HK-2 (cell line): ENCODE measurements around the gene IL1R1.

Experiments
- DNase-seq: peaks from one replicate; pipeline ENCODE4 v3.0.0-alpha.2; 2018; ENCODE audit not compliant: unreplicated experiment

The IL1R1 gene

DNA sequence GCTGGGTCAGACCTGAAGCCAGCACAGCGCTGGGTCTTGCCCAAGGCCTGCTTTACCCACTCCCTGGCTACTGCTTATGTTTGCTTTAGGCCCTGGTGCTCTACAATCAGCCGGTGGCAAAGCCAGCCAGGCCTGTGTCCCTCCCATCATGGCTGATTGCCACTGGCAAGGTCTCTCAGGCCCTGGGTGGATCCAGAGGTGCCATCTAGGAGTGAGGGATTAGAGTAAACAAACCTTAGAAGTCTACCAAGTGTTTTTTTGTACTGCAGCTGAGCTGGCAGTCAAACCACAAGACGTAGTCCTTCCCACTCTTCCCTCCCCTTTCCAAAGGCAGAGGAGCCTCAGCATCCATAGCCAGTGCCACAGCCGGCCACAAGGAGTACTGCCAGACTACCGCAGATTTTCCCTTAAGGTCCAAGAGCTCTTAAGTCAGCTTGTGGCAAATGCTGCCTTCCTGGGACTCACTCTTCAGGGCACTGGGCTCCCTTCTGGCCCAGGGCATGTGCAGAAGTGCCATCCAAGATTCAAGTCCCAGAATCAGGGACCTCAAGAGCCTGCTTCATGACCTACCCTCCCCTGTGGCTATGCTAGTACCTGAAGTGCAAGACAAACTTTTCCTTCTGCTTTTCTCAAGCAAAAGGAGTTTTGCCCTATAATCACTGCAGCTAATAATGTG, 64.3 kb downstream of the IL1R1 start:
- no peak for DNase-seq

DNA sequence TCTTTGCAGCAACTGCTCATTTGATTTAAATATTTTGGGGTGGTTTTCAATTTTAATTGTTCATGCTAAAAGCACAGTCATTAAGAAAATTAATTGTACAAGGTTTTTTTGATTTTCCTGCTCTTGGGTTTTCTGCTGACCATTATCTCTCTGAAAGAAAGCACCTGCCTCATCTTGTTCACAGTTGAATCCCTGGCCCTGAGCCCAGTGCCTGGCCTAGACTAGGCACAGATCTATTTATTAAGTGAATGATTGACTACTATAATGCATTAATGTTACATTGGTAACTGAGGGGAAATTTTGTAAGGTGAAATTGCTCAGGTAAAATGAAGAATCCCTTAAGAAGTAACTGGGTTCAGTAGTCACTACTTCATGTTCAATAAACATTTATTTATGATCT, 66.2 kb downstream of the IL1R1 start:
- no peak for DNase-seq

DNA sequence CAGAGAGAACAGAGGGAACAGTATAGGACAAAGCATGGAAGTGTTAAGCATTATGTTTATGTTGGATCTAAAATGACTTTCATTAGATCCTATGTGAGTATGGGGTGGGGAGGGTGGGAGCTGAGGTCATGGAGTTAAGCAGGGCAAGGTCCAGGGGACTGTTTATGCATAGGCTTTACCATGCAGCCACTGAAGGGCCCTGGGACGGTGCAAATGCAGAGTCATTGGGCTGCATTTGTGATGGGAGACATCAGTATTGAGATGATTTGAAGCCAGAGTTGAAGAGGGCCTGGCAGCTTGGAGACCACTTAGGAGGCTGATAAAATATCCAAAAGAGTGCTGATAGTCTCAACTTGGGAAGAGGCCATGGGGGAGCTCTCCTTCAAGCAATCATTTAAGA, 66.9 kb downstream of the IL1R1 start:
- no peak for DNase-seq

DNA sequence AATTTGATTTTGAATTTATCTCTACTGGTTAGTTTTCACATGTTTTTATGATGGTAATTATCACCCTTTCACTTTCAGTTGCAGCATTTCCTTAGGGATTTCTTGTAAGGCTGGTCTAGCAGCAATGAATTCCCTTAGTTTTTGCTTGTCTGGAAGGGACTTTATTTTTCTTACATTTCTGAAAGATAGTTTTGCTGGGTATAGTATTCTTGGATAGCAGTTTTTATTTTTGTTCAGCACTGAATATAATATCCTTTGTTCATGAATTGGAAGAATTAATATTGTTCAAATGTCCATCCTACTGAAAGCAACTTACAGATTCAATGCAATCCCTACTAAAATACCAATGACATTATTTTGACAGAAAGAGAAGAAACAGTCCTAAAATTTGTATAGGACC, 74.5 kb downstream of the IL1R1 start:
- DNase-seq = no peak

DNA sequence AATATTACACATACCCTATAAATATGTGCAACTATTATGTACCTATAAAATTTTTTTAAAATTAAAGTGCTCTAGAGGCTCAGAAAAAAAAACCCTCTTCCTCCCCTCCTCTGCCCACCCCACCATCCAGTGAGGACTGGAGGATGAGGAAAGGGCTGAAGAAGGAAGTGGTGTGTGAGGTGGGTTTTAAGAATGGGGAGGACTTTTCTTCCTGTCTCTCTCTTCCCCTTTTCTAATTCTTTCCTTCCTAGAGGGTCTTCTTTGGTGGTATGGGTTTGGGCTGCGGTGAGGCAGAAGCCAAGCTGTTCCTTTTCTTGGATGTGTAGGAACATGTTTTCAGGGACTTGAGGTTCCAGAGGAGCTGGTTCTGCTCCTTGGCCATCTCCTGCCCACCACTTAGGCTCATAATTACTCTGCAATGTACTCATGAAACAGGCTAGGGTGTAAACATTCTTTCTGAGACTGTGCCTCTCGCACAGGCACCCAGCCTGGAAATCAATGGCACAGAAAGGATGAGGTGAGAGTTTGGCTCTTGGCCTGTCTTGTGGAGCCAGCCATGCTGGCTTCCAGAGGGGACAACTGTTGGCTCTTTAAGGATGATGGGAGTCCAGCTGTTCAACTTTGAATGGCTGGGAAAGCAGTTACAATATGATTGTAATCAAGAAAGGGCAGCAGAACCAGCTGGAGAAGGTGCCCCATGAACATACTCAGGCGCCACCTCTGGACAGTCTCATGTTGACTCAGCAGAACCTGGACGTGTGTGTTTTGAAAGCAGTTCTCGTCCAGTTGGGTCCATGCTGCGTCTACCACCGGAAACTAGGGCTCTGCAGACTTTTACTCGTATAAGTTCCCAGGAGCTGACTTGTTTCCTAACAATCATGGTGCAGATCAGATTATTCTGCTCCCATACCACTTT, 82.5 kb downstream of the IL1R1 start:
- no peak for DNase-seq

DNA sequence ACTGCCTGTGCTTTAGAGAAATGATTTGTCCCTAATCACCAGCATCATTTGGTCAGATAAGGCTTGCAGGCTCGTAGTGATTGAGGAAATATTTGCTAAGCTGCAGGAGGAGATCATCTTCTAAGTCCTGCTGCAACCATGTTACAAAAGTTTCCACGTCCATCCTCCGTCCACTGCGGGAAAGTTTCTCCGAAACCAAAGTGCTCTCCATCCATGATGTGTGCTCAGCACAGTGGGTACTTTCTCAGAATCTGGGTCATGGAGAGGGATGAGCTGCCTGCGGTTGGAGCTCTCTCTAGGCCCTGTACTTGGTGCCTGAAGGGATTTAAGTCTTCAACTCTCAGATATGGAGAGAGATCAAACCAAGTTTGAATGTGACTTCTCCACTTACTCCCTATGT, 83.6 kb downstream of the IL1R1 start:
- DNase-seq = no peak

DNA sequence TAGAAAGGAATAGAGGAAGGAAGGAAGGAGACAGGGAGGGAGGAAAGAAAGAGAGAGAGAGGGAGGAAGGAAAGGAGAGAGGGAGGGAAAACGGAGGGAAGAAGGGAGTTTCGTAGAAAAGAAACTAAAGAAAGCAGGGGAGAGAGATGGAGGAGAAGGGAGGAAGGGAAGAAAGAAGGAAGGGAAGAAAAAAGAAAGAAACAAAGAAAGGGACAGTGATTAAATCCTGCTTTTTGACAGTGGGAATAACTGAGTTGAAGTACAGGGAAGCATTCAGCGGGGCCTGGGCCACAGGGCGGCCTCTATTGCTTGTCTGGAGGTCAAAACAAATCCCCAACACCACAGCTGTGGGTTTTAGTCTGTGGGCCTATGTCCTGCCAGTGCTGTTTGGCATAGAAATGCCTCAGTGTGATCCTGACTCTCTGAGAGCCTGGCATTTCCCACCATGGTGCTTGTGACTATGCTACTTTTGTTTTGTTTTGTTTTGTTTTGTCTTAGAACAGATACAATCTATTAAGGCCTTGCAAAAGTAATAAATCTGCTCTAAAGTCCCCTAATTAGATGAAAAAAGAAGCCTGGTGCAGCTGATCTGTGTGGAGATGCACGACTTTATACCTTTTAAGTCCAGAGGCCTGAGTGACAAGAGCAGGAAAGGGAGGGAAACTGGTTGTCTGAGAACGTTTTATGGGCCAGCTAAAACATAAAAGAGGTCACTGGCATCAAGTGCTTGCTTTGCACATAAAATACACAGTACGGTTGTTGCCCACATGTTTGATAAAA, 84.3 kb downstream of the IL1R1 start:
- DNase-seq = no peak

DNA sequence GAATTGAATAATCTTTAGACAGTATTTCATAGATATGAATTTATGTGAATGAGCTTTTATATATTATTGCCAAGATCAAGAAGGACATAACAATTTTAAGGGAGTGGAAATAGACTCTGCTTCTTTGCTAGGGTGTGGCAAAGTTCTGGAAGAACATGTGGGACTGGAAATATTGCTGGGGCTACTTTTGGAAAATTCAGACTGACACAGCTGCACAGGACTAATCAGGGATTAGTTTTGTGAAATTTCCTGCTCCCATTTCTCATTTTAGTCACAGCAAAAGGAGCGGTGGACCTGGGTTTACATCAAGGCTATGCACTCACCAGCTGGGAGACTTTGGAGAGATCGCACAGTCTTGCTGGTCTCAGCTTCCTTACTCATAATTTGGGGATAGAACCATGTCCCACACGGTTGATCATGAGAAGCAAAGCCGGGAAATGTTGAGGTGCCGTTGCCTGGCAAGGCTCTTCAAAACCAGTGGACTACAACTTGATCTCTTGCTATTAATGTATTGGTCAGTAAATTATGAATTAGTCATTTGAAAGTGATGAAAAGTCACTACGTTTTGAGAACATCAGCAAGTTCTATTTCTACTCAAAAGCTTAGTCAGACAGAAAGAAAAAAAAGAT, 86.7 kb downstream of the IL1R1 start:
- DNase-seq = no peak
